ENCODE results near the gene LGALS12.

The LGALS12 gene

GRCh38 chr11:63505857-63506528 is at the start of gene LGALS12:
LGALS12 (plus strand) TSS chr11:63506084; CDS start chr11:63506459, 375 bp downstream.
- no peak for DNase-seq (ENCODE audit: low read depth)

- no peak for DNase-seq (ENCODE audit: low read depth)
These were observed 46.3 kb upstream of the LGALS12 start for GRCh38 chr11:63459586-63459985.

GRCh38 chr11:63462137-63462536 is 43.7 kb upstream of the LGALS12 start:
- DNase-seq (ENCODE audit: low read depth) = no peak

GRCh38 chr11:63470311-63470710 is 35.6 kb upstream of the LGALS12 start:
- DNase-seq (ENCODE audit: low read depth) = no peak

GRCh38 chr11:63472372-63472771 is 33.5 kb upstream of the LGALS12 start:
- DNase-seq (ENCODE audit: low read depth) = no peak

GRCh38 chr11:63476618-63477017 is 29.3 kb upstream of the LGALS12 start:
- no peak for DNase-seq (ENCODE audit: low read depth)

- peak; percentile 6 for DNase-seq (ENCODE audit: low read depth)
These were observed 27.0 kb upstream of the LGALS12 start for GRCh38 chr11:63478896-63479295.

GRCh38 chr11:63480039-63480438 is 25.8 kb upstream of the LGALS12 start:
- no peak for DNase-seq (ENCODE audit: low read depth)

- no peak for DNase-seq (ENCODE audit: low read depth)
These were observed 20.1 kb upstream of the LGALS12 start for GRCh38 chr11:63485777-63486176.

- no peak for DNase-seq (ENCODE audit: low read depth)
These were observed 17.1 kb upstream of the LGALS12 start for GRCh38 chr11:63488789-63489188.

GRCh38 chr11:63489879-63490278 is 16.0 kb upstream of the LGALS12 start:
- DNase-seq (ENCODE audit: low read depth) = no peak

- DNase-seq (ENCODE audit: low read depth) = no peak
These were observed 15.2 kb upstream of the LGALS12 start, which contains the start of gene PLAAT5 for GRCh38 chr11:63490551-63491239. PLAAT5 (minus strand) TSS chr11:63491167; CDS start chr11:63491034, 133 bp downstream.

GRCh38 chr11:63491240-63491587 is 14.7 kb upstream of the LGALS12 start:
- no peak for DNase-seq (ENCODE audit: low read depth)

- DNase-seq (ENCODE audit: low read depth) = no peak
These were observed 14.1 kb upstream of the LGALS12 start for GRCh38 chr11:63491636-63492372.

- DNase-seq (ENCODE audit: low read depth) = no peak
These were observed 13.4 kb upstream of the LGALS12 start for GRCh38 chr11:63492441-63492840.

GRCh38 chr11:63493127-63493526 is 12.8 kb upstream of the LGALS12 start:
- DNase-seq (ENCODE audit: low read depth) = no peak

GRCh38 chr11:63494975-63495374 is 10.9 kb upstream of the LGALS12 start:
- no peak for DNase-seq (ENCODE audit: low read depth)

- DNase-seq (ENCODE audit: low read depth) = no peak
These were observed 6.0 kb upstream of the LGALS12 start for GRCh38 chr11:63499874-63500273.

- no peak for DNase-seq (ENCODE audit: low read depth)
These were observed 4.6 kb upstream of the LGALS12 start for GRCh38 chr11:63501236-63501635.

GRCh38 chr11:63502252-63502820 is 3.5 kb upstream of the LGALS12 start:
- no peak for DNase-seq (ENCODE audit: low read depth)

- no peak for DNase-seq (ENCODE audit: low read depth)
These were observed 2.4 kb upstream of the LGALS12 start for GRCh38 chr11:63503492-63503891.

GRCh38 chr11:63504054-63504453 is 1.8 kb upstream of the LGALS12 start:
- no peak for DNase-seq (ENCODE audit: low read depth)

Measured in stimulated activated CD8-positive, alpha-beta memory T cell treated with anti-CD3 and anti-CD28 coated beads, Interleukin-12 subunit alpha, Interleukin-12 subunit beta, amount 100 ng/mL, for 4 hours (primary cell).